CD4-positive, alpha-beta T cell treated with Interleukin-4 for 1 hour (primary cell): Measurements from ENCODE around the gene HEPHL1.
"Not testable (repeated sequence)": the region's sequence is repeated elsewhere in the genome, so short reads cannot be mapped to it uniquely, and the experiment has no call there.

Experiments
- DNase-seq, 2 donors: peaks; one replicate each; pipeline ENCODE4 v3.0.0-alpha.2; 2020 to 2022

HEPHL1 gene

GRCh38 chr11:94089341-94089740 lies 68.2 kb downstream of the HEPHL1 start:
- DNase-seq: no peak

- DNase-seq: no peak
Measured at GRCh38 chr11:94090401-94090800, 69.2 kb downstream of the HEPHL1 start.

GRCh38 chr11:94091091-94091490 lies 69.9 kb downstream of the HEPHL1 start:
- no peak for DNase-seq

GRCh38 chr11:94100253-94100652 lies 79.1 kb downstream of the HEPHL1 start:
- DNase-seq: no peak

GRCh38 chr11:94103471-94103870 lies 82.3 kb downstream of the HEPHL1 start:
- no peak for DNase-seq

GRCh38 chr11:94104734-94105133 lies 83.6 kb downstream of the HEPHL1 start:
- DNase-seq: no peak

- DNase-seq: no peak
Measured at GRCh38 chr11:94106716-94107115, 85.6 kb downstream of the HEPHL1 start.

- DNase-seq: no peak
Measured at GRCh38 chr11:94107363-94107762, 86.2 kb downstream of the HEPHL1 start.

- DNase-seq: no peak
Measured at GRCh38 chr11:94111241-94111640, 90.1 kb downstream of the HEPHL1 start.

- DNase-seq: no peak
Measured at GRCh38 chr11:94111660-94112059, 90.5 kb downstream of the HEPHL1 start.

- DNase-seq: no peak
Measured at GRCh38 chr11:94112206-94112953, 91.2 kb downstream of the HEPHL1 start.

GRCh38 chr11:94117197-94117574 lies 96.0 kb downstream of the HEPHL1 start:
- DNase-seq: no peak

- DNase-seq: no peak
Measured at GRCh38 chr11:94117871-94118270, 96.7 kb downstream of the HEPHL1 start.

- DNase-seq: not testable (repeated sequence)
Measured at GRCh38 chr11:94119676-94120075, 98.5 kb downstream of the HEPHL1 start.

GRCh38 chr11:94120516-94120915 lies 99.4 kb downstream of the HEPHL1 start:
- DNase-seq: not testable (repeated sequence)

GRCh38 chr11:94120946-94121345 lies 99.8 kb downstream of the HEPHL1 start:
- DNase-seq: no peak

GRCh38 chr11:94125407-94126115 lies 104.4 kb downstream of the HEPHL1 start:
- no peak for DNase-seq

- DNase-seq: no peak
Measured at GRCh38 chr11:94127638-94128037, 106.5 kb downstream of the HEPHL1 start.

- DNase-seq: no peak
Measured at GRCh38 chr11:94128291-94128745, 107.2 kb downstream of the HEPHL1 start.

GRCh38 chr11:94128746-94129511 lies 107.8 kb downstream of the HEPHL1 start, which contains the start of gene PANX1:
Gene PANX1 (plus strand): TSS chr11:94128841. CDS start chr11:94129313, 472 bp downstream.
- peak; percentile 64 to 74 for DNase-seq

GRCh38 chr11:94129512-94130297 lies 108.6 kb downstream of the HEPHL1 start:
- peak in 1 of 2 donors; percentile 23 for DNase-seq

- DNase-seq: no peak
Measured at GRCh38 chr11:94130298-94131046, 109.3 kb downstream of the HEPHL1 start.
